Suprapubic skin (tissue), 4 donors: Measurements from ENCODE around the gene ERC2. TPM values are rescaled to one million over a fixed set of nuclear protein-coding genes. Genes with fewer than 3 reads are reported as not detected.

Experiments
- DNase-seq, 2 donors: peaks; one replicate each; pipeline ENCODE4 v3.0.0-alpha.2; 2019; ENCODE audit warnings: low spot score in 2 of 2
- H3K27ac ChIP-seq: fragments of 200-600 bp; sonication (generic); one replicate; pipeline ENCODE4 v1.5.1; 2019
- H3K27me3 ChIP-seq: fragments of 200-600 bp; sonication (generic); one replicate; pipeline ENCODE4 v1.5.1; 2019
- H3K36me3 ChIP-seq: fragments of 200-600 bp; sonication (generic); one replicate; pipeline ENCODE4 v1.5.1; 2019
- H3K4me1 ChIP-seq: fragments of 200-600 bp; sonication (generic); one replicate; pipeline ENCODE4 v1.5.1; 2019
- H3K4me3 ChIP-seq: fragments of 200-600 bp; sonication (generic); one replicate; pipeline ENCODE4 v1.5.1; 2019; ENCODE audit warnings: mild to moderate bottlenecking
- H3K9me3 ChIP-seq: fragments of 200-600 bp; sonication (generic); one replicate; pipeline ENCODE4 v1.5.1; 2019
- CTCF ChIP-seq, 2 donors: fragments of 200-600 bp in 1 of 2; fragments of 450-650 bp in 1 of 2; sonication (generic) in 1 of 2; IDR thresholded peaks; one replicate each; pipeline ENCODE4 v1.5.1; 2016 to 2019; ENCODE audit warnings: antibody characterized with exemption in 2 of 2, mild to moderate bottlenecking in 1 of 2, moderate library complexity in 1 of 2
- EP300 ChIP-seq: sonication (generic); formaldehyde crosslinking; IDR thresholded peaks from one replicate; pipeline ENCODE4 v1.6.1; 2017; ENCODE audit warnings: antibody characterized with exemption
- POLR2A ChIP-seq, 2 donors: fragments of 450-650 bp; IDR thresholded peaks; one replicate each; pipeline ENCODE4 v1.6.1; 2017; ENCODE audit warnings: antibody characterized with exemption in 2 of 2, mild to moderate bottlenecking in 2 of 2, moderate library complexity in 2 of 2
- POLR2AphosphoS5 ChIP-seq, 3 donors: sonication (generic); formaldehyde crosslinking; IDR thresholded peaks; one replicate each; pipeline ENCODE4 v1.6.1; 2017; ENCODE audit warnings: antibody characterized with exemption in 3 of 3
- WGBS: methylation state at CpG from one replicate; pipeline ENCODE4 v1.1.5; 2018; 5-methylcytosine and 5-hydroxymethylcytosine counted together
- total RNA-seq, 4 donors: library from RNA; depleted of rRNA; stranded (reverse); fragments of >200 nt; gene quantifications; one replicate each; pipeline ENCODE4 v1.1.0, GENCODE V29; 2016

Gene ERC2
- total RNA-seq, 4 donors from 2014 or later, result 0.21 TPM; not detected in 3

GRCh38 chr3:56428667-56429066, 39.6 kb downstream of the ERC2 start:
- Histone ChIP-seq H3K4me3 (no peak overlapping the region), H3K36me3 (no peaks in the 10 kb centered on the region), H3K27me3 (no peaks in the 10 kb centered on the region), H3K4me1 (no peaks in the 10 kb centered on the region), H3K9me3 (peaks cover 4% of the 10 kb centered on the region), H3K27ac (no peak overlapping the region)
- WGBS, result 84% methylated on average over 6 of the region's 6 CpGs
- no peak for TF ChIP-seq POLR2AphosphoS5 (IDR thresholded peaks at IDR 0.05)
- no peak for TF ChIP-seq CTCF (IDR thresholded peaks at IDR 0.05)
- no peak for TF ChIP-seq POLR2A (IDR thresholded peaks at IDR 0.05)
- no peak for TF ChIP-seq EP300
- DNase-seq, result no peak

GRCh38 chr3:56424885-56425284, 43.4 kb downstream of the ERC2 start:
- no peak for DNase-seq
- TF ChIP-seq CTCF (IDR thresholded peaks at IDR 0.05) (no peak), EP300 (no peak), POLR2A (IDR thresholded peaks at IDR 0.05) (no peak), POLR2AphosphoS5 (IDR thresholded peaks at IDR 0.05) (no peak)
- H3K36me3 ChIP-seq, result no peaks in the 10 kb centered on the region
- no peaks in the 10 kb centered on the region for H3K4me1 ChIP-seq
- 90% methylated on average over 3 of the region's 3 CpGs for WGBS
- no peak overlapping the region for H3K4me3 ChIP-seq
- H3K27me3 ChIP-seq, result no peaks in the 10 kb centered on the region
- no peaks in the 10 kb centered on the region for H3K9me3 ChIP-seq
- no peak overlapping the region for H3K27ac ChIP-seq

- no peak for TF ChIP-seq EP300
- Histone ChIP-seq H3K36me3 (no peaks in the 10 kb centered on the region), H3K27me3 (no peaks in the 10 kb centered on the region), H3K4me3 (no peak overlapping the region), H3K4me1 (no peaks in the 10 kb centered on the region), H3K9me3 (no peaks in the 10 kb centered on the region), H3K27ac (no peak overlapping the region)
- 38% methylated on average over 1 of the region's 1 CpG for WGBS
- DNase-seq, result no peak
Measured at GRCh38 chr3:56424336-56424735, 43.9 kb downstream of the ERC2 start.

- DNase-seq, result no peak
- no peak overlapping the region for H3K27ac ChIP-seq
- no peaks in the 10 kb centered on the region for H3K4me1 ChIP-seq
- H3K4me3 ChIP-seq, result no peak overlapping the region
- no peaks in the 10 kb centered on the region for H3K36me3 ChIP-seq
- TF ChIP-seq EP300 (no peak), CTCF (IDR thresholded peaks at IDR 0.05) (no peak), POLR2A (IDR thresholded peaks at IDR 0.05) (no peak), POLR2AphosphoS5 (IDR thresholded peaks at IDR 0.05) (no peak)
- 60% methylated on average over 5 of the region's 5 CpGs for WGBS
- no peaks in the 10 kb centered on the region for H3K9me3 ChIP-seq
- H3K27me3 ChIP-seq, result no peaks in the 10 kb centered on the region
Measured at GRCh38 chr3:56423661-56424099, 44.6 kb downstream of the ERC2 start.

GRCh38 chr3:56422316-56422715, 46.0 kb downstream of the ERC2 start:
- Histone ChIP-seq H3K4me1 (no peaks in the 10 kb centered on the region), H3K4me3 (no peak overlapping the region), H3K27me3 (no peaks in the 10 kb centered on the region), H3K9me3 (no peaks in the 10 kb centered on the region), H3K36me3 (no peaks in the 10 kb centered on the region), H3K27ac (no peak overlapping the region)
- DNase-seq, result no peak
- WGBS, result 60% methylated on average over 2 of the region's 2 CpGs
- TF ChIP-seq EP300 (no peak), POLR2AphosphoS5 (IDR thresholded peaks at IDR 0.05) (no peak), POLR2A (IDR thresholded peaks at IDR 0.05) (no peak), CTCF (IDR thresholded peaks at IDR 0.05) (no peak)

GRCh38 chr3:56421205-56421604, 47.1 kb downstream of the ERC2 start:
- 87% methylated on average over 5 of the region's 5 CpGs for WGBS
- Histone ChIP-seq H3K36me3 (no peaks in the 10 kb centered on the region), H3K4me1 (no peaks in the 10 kb centered on the region), H3K4me3 (no peak overlapping the region), H3K27ac (no peak overlapping the region), H3K9me3 (no peaks in the 10 kb centered on the region), H3K27me3 (no peaks in the 10 kb centered on the region)
- no peak for DNase-seq
- TF ChIP-seq EP300 (no peak), CTCF (IDR thresholded peaks at IDR 0.05) (no peak), POLR2AphosphoS5 (IDR thresholded peaks at IDR 0.05) (no peak), POLR2A (IDR thresholded peaks at IDR 0.05) (no peak)
